T-helper 1 cell treated with Interleukin-12 subunit alpha and Interleukin-12 subunit beta and Interleukin-4 antibody, amounts not matched to agents 30 ng/mL and 1 ng/mL, for 36 hours (primary cell): ENCODE data around the gene TOM1L2. TPM values are rescaled to one million over a fixed set of nuclear protein-coding genes. Genes with fewer than 3 reads are reported as not detected.

ENCODE experiments used
- intact Hi-C: fragments of 100-400 bp; cut with micrococcal nuclease; formaldehyde crosslinking; loops from one replicate; pipeline ENCODE4 v1.15.1; 2024
- total RNA-seq: library from RNA; stranded (reverse); gene quantifications from 2 replicates; pipeline ENCODE4 v1.2.3, GENCODE V29; 2022

The TOM1L2 gene
- total RNA-seq, 1 donor from 2014 or later = 31.9 TPM

- intact Hi-C loops = loop anchor here (5.0 kb wide), 1 partner anchor 99 kb away; no protein-coding TSS in a partner anchor
These were observed 120.8 kb downstream of the TOM1L2 start for GRCh38 chr17:17851103-17852002.

GRCh38 chr17:17849845-17850373 lies 122.3 kb downstream of the TOM1L2 start:
- intact Hi-C loops = loop anchor here (1.0 to 5.0 kb wide), 7 partner anchors 10 to 189 kb away; partner anchors contain the start of genes ATPAF2, DRC3, GID4 and SREBF1

GRCh38 chr17:17849147-17849820 lies 122.9 kb downstream of the TOM1L2 start:
- intact Hi-C loops = loop anchor here (1.0 to 2.0 kb wide), 5 partner anchors 9 to 190 kb away; partner anchors contain the start of genes ATPAF2, GID4 and SREBF1

DNA sequence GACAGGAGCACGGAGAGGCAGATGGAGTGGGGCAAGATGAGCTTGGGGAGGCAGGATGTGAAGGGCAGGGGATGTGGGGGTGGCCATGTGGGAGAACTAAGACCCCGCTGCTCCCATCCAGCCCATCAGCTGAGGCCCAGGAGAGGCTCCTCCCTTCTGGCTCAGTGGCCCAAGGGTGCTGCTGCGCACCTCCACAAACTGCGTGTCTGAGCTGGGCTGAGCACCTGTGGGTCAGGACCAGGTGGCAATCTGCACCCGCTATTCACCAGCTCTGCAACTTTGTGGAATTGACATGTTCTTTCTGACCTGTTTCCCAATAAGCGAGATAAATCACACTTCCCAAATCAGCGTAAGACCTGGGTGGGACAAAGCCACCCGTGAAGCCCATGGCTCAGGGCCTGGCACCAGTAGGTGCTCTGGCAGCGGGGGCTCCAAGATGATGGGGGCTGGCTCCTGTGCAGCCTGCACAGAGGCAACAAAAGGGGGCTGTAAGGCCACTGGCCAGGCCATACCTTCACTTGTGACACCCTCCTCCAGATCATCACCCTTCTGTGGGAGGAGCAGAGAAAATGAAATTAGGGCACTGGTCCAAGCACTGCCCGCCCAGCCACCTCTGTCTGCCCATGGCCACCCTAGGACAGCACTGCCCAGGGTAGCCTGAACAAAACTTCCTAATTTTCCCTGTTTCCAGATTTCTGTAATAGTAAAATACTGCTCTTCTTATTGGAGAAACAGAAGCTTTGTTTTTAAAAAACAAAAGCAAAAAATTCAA lies 123.7 kb downstream of the TOM1L2 start:
- intact Hi-C loops = loop anchor here (1.0 to 2.0 kb wide), 5 partner anchors 8 to 191 kb away; partner anchors contain the start of genes ATPAF2, GID4 and SREBF1

DNA sequence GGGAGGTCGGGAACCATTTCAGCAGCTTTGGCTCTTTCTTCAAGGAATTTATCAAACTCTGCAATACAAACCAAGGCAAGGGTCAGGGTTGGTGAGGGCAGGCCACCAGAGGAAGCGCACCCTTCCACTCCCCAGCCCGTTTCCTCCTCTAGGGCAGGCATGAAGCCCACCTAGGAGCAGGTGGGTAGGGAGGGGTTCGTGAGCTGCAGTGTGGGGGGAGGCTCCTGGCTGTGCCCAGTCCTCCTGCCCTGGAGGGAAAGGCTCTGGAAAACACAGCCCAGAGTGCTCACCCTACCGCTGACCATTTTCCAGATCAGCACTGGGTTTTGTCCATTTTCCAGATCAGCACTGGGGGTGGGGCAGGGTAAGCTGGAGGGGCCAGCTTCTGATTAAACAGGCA lies 124.5 kb downstream of the TOM1L2 start:
- intact Hi-C loops = loop anchor here (2.0 kb wide), 1 partner anchor 55 kb away; no protein-coding TSS in a partner anchor

GRCh38 chr17:17847118-17847689 lies 125.0 kb downstream of the TOM1L2 start:
- intact Hi-C loops = no loop called here

GRCh38 chr17:17846645-17847044 lies 125.6 kb downstream of the TOM1L2 start:
- intact Hi-C loops = no loop called here

DNA sequence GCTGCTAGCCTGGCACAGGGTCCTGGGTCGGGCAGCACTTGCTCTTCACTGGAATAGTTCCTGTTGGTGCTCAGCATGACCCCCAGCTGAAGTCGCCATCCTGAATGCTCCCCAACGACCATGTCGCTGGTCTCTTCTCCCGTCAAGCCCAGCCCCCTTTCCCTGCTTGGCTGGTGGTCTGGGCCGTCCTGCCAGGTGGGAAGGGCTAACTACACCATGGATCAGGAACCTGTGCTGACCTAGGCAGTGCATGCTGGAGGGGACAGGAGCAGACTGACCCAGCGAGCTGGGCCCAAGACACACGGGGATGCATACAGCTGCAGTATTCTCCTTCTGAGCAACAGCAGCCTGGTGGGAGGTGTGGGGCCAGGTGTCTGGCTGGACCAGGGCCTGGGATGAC lies 126.2 kb downstream of the TOM1L2 start:
- intact Hi-C loops = no loop called here

DNA sequence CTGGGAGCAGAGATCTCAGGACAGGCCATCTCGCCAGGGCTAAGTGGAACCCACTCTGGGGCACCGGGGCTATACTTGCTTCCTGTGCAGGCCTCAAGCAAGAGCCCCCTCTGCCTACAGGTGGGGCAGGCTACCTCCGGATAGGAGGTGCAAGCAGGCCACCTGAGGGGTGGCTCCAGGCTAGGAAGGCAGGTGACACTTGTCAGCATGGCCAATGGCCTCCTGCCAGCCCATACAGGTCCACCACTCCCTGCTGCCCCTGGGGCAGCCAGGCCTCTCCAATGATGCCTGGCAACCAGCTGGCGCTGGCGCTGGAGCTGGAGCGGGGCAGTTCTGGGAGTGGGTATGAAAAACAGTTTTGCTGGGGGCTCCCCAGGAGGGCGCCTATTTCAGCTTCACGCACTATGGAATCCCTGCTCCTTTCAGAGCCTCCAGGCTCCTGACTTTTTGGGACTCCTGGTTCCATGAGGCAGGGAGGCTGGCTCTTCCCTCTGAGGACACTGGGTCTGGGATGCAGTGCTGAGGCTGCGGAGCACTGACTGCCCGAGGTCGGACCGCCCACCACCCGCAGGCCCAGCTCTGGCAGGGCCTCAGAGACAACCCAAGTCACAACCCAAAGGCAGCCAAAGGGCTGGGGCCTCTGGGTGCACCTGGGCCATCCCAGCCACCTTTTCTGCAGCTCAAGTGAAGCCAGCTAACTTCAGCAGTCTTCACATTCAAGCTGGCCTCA lies 127.0 kb downstream of the TOM1L2 start:
- intact Hi-C loops = no loop called here

DNA sequence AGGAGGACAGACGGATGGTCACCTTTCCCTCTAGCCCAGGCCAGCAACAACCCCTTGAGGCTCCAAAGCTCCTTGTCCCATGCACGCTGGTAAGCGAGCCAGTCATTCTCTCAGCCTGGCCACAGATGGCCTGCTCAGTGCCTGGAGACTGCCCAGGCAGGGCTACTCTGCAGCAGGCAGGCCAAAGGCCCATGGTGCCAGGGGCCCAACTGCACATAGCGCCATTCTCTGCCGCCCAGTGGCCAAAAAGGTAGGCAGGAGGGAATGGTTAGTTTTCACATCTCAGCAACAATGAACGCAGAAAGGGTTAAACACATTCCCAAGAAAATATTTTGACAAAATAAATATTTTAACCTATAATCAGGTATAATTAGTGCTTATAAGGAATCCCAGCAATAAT lies 127.7 kb downstream of the TOM1L2 start:
- intact Hi-C loops = no loop called here

DNA sequence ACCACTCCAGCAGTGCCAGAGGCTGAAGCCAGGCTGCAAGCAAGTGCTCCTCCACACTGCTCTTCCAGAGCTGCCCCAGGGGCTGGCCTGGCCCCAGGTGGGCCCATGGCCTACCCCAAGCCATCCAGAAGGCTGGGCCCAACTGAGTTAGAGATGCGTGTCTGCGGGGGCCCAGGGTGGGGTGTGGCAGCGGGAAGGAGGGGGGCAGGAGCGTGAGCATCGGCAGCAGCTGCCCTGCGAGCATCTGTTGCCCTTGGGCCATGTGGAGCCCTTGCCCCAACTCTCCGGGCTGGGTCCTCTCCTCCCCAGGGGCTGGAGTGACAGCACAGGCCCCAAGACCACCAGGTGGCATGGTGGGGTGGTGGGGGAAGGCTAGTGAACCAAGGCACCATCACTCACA lies 128.1 kb downstream of the TOM1L2 start:
- intact Hi-C loops = no loop called here

GRCh38 chr17:17843096-17843495 lies 129.1 kb downstream of the TOM1L2 start:
- intact Hi-C loops = no loop called here

GRCh38 chr17:17842111-17842876 lies 129.9 kb downstream of the TOM1L2 start:
- intact Hi-C loops = no loop called here

- intact Hi-C loops = no loop called here
These were observed 130.6 kb downstream of the TOM1L2 start for GRCh38 chr17:17841601-17842025.

GRCh38 chr17:17840751-17841591 lies 131.2 kb downstream of the TOM1L2 start:
- intact Hi-C loops = loop anchor here (1.0 kb wide), 2 partner anchors 8 to 89 kb away; no protein-coding TSS in a partner anchor

DNA sequence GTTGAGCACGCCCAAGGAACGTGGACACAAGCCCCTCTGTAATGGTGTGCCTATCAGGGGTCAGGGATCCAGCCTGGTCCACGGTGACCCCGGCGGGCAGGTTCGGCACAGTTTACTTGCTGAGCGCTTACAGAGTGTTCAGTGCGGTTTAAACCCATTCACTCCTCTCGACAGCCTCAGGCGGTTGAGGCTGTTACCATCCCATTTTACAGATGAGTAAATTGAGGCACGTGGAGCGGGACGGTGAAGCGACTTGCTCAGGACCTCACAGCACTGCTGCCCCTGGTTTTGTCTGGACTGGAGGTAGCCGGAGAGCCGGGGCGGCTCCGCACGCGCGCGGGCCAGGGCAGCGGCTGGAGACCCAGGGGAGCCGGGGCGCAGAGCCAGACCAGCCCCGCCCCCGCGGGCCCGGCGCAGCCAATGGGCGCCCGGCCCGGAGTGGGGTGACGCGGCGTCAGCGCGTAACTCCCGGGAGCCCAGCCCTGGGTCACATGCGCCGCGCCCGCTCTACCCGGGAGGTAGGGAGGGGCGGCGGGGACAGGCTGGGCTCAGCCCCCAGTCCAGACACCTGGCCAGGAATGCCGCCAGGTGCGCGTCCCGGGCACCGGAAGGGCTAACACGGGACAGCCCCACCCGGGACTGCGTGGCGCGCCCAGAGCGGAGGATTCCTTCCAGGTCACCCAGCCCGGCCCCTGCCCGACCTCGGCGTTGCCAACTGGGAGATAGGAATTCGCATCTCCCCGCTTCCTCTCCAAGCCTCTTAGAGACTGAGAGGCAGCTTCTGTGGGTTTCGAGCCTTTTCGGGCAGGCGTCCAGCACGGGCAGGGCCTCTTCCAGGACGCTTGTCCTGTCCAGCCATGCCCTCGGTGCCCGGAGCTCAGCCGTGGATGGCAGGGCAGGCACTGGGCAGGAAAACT lies 132.2 kb downstream of the TOM1L2 start:
- intact Hi-C loops = loop anchor here (1.0 to 10.0 kb wide), 6 partner anchors 9 to 555 kb away; partner anchors contain the start of genes ALKBH5, COPS3, PEMT and RAI1
